Suprapubic skin (tissue), 4 donors: Measurements from ENCODE around the gene SMIM5. TPM values are rescaled to one million over a fixed set of nuclear protein-coding genes. Genes with fewer than 3 reads are reported as not detected.

Experiments used
- DNase-seq, 2 donors: peaks; one replicate each; pipeline ENCODE4 v3.0.0-alpha.2; 2019; ENCODE audit warnings: low spot score in 2 of 2
- H3K27ac ChIP-seq: fragments of 200-600 bp; sonication (generic); one replicate; pipeline ENCODE4 v1.5.1; 2019
- H3K27me3 ChIP-seq: fragments of 200-600 bp; sonication (generic); one replicate; pipeline ENCODE4 v1.5.1; 2019
- H3K36me3 ChIP-seq: fragments of 200-600 bp; sonication (generic); one replicate; pipeline ENCODE4 v1.5.1; 2019
- H3K4me1 ChIP-seq: fragments of 200-600 bp; sonication (generic); one replicate; pipeline ENCODE4 v1.5.1; 2019
- H3K4me3 ChIP-seq: fragments of 200-600 bp; sonication (generic); one replicate; pipeline ENCODE4 v1.5.1; 2019; ENCODE audit warnings: mild to moderate bottlenecking
- H3K9me3 ChIP-seq: fragments of 200-600 bp; sonication (generic); one replicate; pipeline ENCODE4 v1.5.1; 2019
- EP300 ChIP-seq: sonication (generic); formaldehyde crosslinking; IDR thresholded peaks from one replicate; pipeline ENCODE4 v1.6.1; 2017; ENCODE audit warnings: antibody characterized with exemption
- POLR2A ChIP-seq, 2 donors: fragments of 450-650 bp; IDR thresholded peaks; one replicate each; pipeline ENCODE4 v1.6.1; 2017; ENCODE audit warnings: antibody characterized with exemption in 2 of 2, mild to moderate bottlenecking in 2 of 2, moderate library complexity in 2 of 2
- POLR2AphosphoS5 ChIP-seq, 3 donors: sonication (generic); formaldehyde crosslinking; IDR thresholded peaks; one replicate each; pipeline ENCODE4 v1.6.1; 2017; ENCODE audit warnings: antibody characterized with exemption in 3 of 3
- WGBS: methylation state at CpG from one replicate; pipeline ENCODE4 v1.1.5; 2018; 5-methylcytosine and 5-hydroxymethylcytosine counted together
- total RNA-seq, 4 donors: library from RNA; depleted of rRNA; stranded (reverse); fragments of >200 nt; gene quantifications; one replicate each; pipeline ENCODE4 v1.1.0, GENCODE V29; 2016
- TF ChIP-seq, protein P1 (sequence below), 2 donors: fragments of 200-600 bp in 1 of 2; fragments of 450-650 bp in 1 of 2; sonication (generic) in 1 of 2; IDR thresholded peaks; one replicate each; pipeline ENCODE4 v1.5.1; 2016 to 2019; ENCODE audit warnings: antibody characterized with exemption in 2 of 2, mild to moderate bottlenecking in 1 of 2, moderate library complexity in 1 of 2

Gene SMIM5
- total RNA-seq, 4 donors from 2014 or later: 1.7 to 11.8 (median 8.6) TPM

DNA sequence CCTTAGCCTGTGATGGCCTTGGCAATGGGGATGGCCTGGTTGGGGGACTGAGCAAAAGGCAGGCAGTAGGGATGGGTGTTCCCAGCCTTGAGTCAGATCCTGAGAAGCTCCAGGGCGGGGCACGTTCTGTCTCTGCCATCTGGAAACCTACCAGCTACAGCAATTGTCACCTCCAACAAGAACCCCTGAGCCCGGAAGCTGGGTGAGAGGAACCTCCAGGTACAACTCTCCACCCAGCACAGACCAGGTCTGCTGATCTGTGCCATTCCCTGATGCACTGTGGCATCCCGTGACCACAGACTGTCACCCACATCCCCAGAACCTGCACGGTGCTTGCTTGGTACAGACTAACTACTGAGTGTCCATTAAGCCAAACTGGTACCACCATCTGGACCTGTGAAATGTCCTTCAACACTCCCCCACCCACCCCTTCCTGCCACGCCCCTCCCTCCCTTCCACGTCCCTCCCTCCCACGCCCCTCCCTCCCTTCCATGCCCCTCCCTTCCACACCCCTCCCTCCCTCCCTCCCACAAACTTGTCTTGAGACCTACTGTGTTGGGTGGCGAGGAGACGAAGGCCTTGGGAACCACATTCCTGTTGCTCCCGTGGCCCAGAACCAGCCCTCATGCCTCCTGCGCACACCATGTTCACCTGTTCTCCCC lies 29.1 kb upstream of the SMIM5 start:
- no peak overlapping the region for H3K4me3 ChIP-seq
- 35% methylated on average over 12 of the region's 12 CpGs for WGBS
- H3K27me3 ChIP-seq: no peaks in the 10 kb centered on the region
- peak overlapping the region; percentile 55 for H3K27ac ChIP-seq
- DNase-seq: peak in 1 of 2 donors; percentile 64
- TF ChIP-seq POLR2AphosphoS5 (IDR thresholded peaks at IDR 0.05) (no peak), POLR2A (IDR thresholded peaks at IDR 0.05) (no peak), EP300 (no peak)
- TF ChIP-seq, protein P1, sequence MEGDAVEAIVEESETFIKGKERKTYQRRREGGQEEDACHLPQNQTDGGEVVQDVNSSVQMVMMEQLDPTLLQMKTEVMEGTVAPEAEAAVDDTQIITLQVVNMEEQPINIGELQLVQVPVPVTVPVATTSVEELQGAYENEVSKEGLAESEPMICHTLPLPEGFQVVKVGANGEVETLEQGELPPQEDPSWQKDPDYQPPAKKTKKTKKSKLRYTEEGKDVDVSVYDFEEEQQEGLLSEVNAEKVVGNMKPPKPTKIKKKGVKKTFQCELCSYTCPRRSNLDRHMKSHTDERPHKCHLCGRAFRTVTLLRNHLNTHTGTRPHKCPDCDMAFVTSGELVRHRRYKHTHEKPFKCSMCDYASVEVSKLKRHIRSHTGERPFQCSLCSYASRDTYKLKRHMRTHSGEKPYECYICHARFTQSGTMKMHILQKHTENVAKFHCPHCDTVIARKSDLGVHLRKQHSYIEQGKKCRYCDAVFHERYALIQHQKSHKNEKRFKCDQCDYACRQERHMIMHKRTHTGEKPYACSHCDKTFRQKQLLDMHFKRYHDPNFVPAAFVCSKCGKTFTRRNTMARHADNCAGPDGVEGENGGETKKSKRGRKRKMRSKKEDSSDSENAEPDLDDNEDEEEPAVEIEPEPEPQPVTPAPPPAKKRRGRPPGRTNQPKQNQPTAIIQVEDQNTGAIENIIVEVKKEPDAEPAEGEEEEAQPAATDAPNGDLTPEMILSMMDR (IDR thresholded peaks at IDR 0.05): no peak
- H3K9me3 ChIP-seq: no peaks in the 10 kb centered on the region
- H3K4me1 ChIP-seq: peaks cover 31% of the 10 kb centered on the region
- H3K36me3 ChIP-seq: no peaks in the 10 kb centered on the region

DNA sequence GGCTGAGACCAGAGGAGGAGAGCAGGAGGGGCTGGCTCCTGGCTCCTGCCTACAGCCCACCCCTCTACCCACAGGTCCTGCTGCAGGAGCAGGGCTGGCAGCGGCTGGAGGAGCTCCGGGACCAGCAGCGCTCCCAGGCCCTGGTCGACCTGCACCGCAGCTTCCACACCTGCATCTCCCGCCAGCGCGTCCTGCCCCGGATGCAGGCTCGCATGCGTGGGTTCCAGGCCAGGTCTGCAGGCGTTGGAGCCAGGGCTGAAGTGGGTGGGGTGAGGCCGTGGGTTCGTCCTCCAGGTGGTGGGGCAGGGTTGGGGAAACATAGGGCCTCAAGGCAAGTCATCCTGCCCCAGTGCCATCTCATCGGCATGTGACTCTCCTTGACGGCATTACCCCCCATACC lies 27.4 kb upstream of the SMIM5 start:
- DNase-seq: no peak
- WGBS: 77% methylated on average over 14 of the region's 16 CpGs

DNA sequence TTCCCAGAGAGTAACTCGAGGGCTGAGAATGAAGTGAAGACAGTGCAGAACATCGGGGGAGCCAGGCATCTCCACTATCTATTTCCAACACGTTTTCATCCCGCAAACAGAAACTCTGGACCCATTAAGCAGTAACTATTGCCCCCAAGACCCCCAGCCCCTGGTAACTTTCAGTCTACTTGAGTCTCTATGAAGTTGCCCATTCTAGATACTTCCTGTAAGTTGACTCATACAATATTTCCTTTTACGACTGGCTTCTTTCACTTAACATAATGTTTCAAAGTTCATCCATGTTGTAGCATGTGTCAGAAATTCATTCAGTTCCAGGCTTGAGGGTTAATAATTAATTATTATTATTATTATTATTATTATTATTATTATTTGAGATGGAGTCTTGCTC lies 26.1 kb upstream of the SMIM5 start:
- DNase-seq: no peak
- 93% methylated on average over 5 of the region's 5 CpGs for WGBS
- Histone ChIP-seq H3K27me3 (no peaks in the 10 kb centered on the region), H3K9me3 (no peaks in the 10 kb centered on the region), H3K4me3 (no peak overlapping the region), H3K36me3 (no peaks in the 10 kb centered on the region), H3K4me1 (peaks cover 22% of the 10 kb centered on the region), H3K27ac (no peak overlapping the region)
- no peak for TF ChIP-seq POLR2A (IDR thresholded peaks at IDR 0.05)
- TF ChIP-seq, protein P1 (IDR thresholded peaks at IDR 0.05): no peak
- TF ChIP-seq POLR2AphosphoS5 (IDR thresholded peaks at IDR 0.05): no peak
- TF ChIP-seq EP300: no peak

More for the DNA sequence above, 27.4 kb upstream of the SMIM5 start:
- no peaks in the 10 kb centered on the region for H3K36me3 ChIP-seq
- H3K4me1 ChIP-seq: peaks cover 31% of the 10 kb centered on the region
- no peak overlapping the region for H3K4me3 ChIP-seq
- H3K27ac ChIP-seq: no peak overlapping the region
- H3K9me3 ChIP-seq: no peaks in the 10 kb centered on the region
- no peak for TF ChIP-seq POLR2A (IDR thresholded peaks at IDR 0.05)
- no peak for TF ChIP-seq EP300
- TF ChIP-seq POLR2AphosphoS5 (IDR thresholded peaks at IDR 0.05): no peak
- TF ChIP-seq, protein P1 (IDR thresholded peaks at IDR 0.05): no peak
- H3K27me3 ChIP-seq: no peaks in the 10 kb centered on the region

DNA sequence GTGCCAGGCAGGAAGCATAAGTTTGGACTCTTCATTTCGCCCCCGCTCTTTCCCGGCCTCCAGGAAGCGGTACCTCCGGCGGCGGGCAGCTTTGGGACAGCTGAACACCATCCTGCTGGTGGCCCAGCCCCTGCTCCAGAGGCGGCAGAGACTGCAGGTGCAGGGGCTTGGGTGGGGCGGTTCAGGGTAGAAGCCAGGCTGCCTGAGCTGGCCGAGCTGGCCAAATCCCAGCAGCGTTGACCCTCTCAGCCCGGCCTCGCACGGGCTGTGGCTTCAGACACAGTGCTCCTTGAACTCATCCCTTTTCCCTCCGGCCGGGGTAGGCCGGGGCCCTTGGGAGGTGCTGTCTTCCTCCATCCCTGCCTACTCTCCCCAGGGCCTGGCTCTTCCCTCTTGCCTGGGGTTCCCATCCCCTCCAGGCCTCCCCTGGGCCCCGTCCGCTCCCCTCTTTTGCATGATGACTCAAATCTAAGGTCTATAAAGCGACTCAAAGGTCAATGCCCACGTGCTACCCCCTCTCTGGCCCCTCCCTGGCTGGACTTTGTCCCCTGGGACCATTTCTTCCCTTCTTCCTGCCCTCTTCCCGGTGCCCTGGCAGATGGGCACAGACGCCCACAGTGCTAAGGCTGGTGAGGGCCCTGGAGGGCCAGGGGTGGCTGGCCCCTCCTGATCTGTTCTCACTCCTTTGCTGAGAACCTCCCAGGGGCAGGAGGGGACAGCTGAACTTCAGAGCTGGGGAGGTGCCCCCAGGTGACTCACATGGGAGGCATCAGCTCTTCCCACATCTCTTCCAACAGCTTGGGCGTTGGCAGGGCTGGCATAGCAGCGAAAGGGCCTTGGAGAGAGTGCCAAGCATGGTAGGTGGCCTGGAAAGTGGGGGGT lies 22.9 kb upstream of the SMIM5 start:
- Histone ChIP-seq H3K36me3 (peaks cover 29% of the 10 kb centered on the region), H3K4me3 (no peak overlapping the region), H3K27me3 (no peaks in the 10 kb centered on the region), H3K9me3 (no peaks in the 10 kb centered on the region), H3K4me1 (no peaks in the 10 kb centered on the region), H3K27ac (no peak overlapping the region)
- 87% methylated on average over 25 of the region's 25 CpGs for WGBS
- no peak for DNase-seq
- TF ChIP-seq POLR2A (IDR thresholded peaks at IDR 0.05): no peak
- TF ChIP-seq, protein P1 (IDR thresholded peaks at IDR 0.05): no peak
- TF ChIP-seq EP300: no peak
- no peak for TF ChIP-seq POLR2AphosphoS5 (IDR thresholded peaks at IDR 0.05)

DNA sequence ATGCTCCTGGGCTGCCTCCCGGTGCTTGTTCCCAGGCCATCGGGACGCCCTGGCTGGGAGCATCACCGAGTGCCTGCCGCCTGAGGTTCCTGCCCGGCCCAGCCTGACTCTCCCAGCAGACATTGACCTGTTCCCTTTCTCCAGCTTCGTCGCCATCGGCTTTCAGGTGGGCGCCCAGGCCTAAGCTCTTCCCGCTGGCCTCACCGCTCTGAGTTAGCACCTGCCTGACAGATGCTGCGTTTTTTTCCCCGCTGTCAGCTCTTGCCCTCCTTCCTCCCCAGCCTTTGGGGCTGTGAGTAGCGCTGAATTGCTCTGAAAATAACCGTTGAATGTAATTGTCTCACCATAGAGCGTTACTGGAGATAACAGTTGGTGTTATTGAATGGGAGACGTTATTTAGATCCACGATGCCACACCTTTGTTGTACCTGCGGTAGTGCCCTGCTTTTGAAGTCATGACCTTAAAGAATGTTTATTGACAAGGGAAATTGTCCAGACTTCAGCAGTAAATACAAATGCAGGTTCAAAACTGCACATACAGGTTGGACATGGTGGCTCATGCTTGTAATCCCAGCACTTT lies 21.3 kb upstream of the SMIM5 start:
- no peaks in the 10 kb centered on the region for H3K4me1 ChIP-seq
- H3K27me3 ChIP-seq: no peaks in the 10 kb centered on the region
- no peak for DNase-seq
- TF ChIP-seq POLR2AphosphoS5 (IDR thresholded peaks at IDR 0.05) (no peak), POLR2A (IDR thresholded peaks at IDR 0.05) (no peak)
- TF ChIP-seq, protein P1 (IDR thresholded peaks at IDR 0.05): no peak
- no peaks in the 10 kb centered on the region for H3K9me3 ChIP-seq
- no peak overlapping the region for H3K27ac ChIP-seq
- no peak overlapping the region for H3K4me3 ChIP-seq
- WGBS: 87% methylated on average over 19 of the region's 20 CpGs
- peaks cover 45% of the 10 kb centered on the region for H3K36me3 ChIP-seq
